Panc1 (cell line): ENCODE measurements around the gene SMNDC1. TPM values are rescaled to one million over a fixed set of nuclear protein-coding genes. Genes with fewer than 3 reads are reported as not detected.

Source experiments
- ATAC-seq: fragments of 200-7000 bp; cut with Tn5 transposase; 2 replicates; pipeline ENCODE4 v1.9.1; 2020; ENCODE audit warnings: mild to moderate bottlenecking, moderate library complexity
- BruUV-seq: library from RNA; stranded (reverse); fragments of 400-500 nt; replicated peaks from 2 replicates; lab custom pipeline; 2021; lab: Mats Ljungman, UMichigan
- CTCF ChIA-PET: fragments of 300-600 bp; sonication (Branson Sonifier 250); formaldehyde crosslinking; loops from one replicate; lab custom pipeline; 2022; ENCODE audit warnings: antibody characterized with exemption; lab: Charles Lee
- POLR2A ChIA-PET: fragments of 300-600 bp; sonication (Branson Sonifier 250); formaldehyde crosslinking; loops from one replicate; lab custom pipeline; 2022; ENCODE audit warnings: antibody characterized with exemption; lab: Charles Lee
- DNase-seq: peaks from one replicate; pipeline ENCODE4 v3.0.0-alpha.2; 2010; ENCODE audit warnings: low read depth, low spot score
- H3K27ac ChIP-seq: 2 replicates; pipeline ENCODE4 v1.5.1; 2011; ENCODE audit warnings: mild to moderate bottlenecking, low read length, inconsistent platforms
- H3K27me3 ChIP-seq: fragments of 200-500 bp; sonication (Bioruptor generic); 2 replicates; pipeline ENCODE4 v1.6.0; 2014; ENCODE audit warnings: low read length, inconsistent platforms; ENCODE audit not compliant: control insufficient read depth, insufficient read depth
- H3K36me3 ChIP-seq: fragments of 200-500 bp; sonication (Bioruptor generic); 2 replicates; pipeline ENCODE4 v1.5.1; 2014; ENCODE audit warnings: inconsistent platforms, mild to moderate bottlenecking, low read length, moderate library complexity; ENCODE audit not compliant: control insufficient read depth, insufficient read depth
- H3K4me1 ChIP-seq: 2 replicates; pipeline ENCODE4 v1.5.1; 2011; ENCODE audit warnings: inconsistent platforms, mild to moderate bottlenecking, low read length, moderate library complexity; ENCODE audit not compliant: control insufficient read depth, insufficient read depth
- H3K4me3 ChIP-seq, 2 experiments: 2 replicates each; pipeline ENCODE4 v1.5.1; 2011 to 2012; ENCODE audit warnings: low read depth in 2 of 2, low read length in 2 of 2, mild to moderate bottlenecking in 2 of 2, inconsistent platforms in 1 of 2, moderate library complexity in 1 of 2
- H3K9me3 ChIP-seq: fragments of 200-500 bp; sonication (Bioruptor generic); 2 replicates; pipeline ENCODE4 v1.5.1; 2014; ENCODE audit warnings: low read depth, mild to moderate bottlenecking, inconsistent platforms, low read length, moderate library complexity; ENCODE audit not compliant: control insufficient read depth, insufficient read depth
- CTCF ChIP-seq: fragments of 450-650 bp; IDR thresholded peaks from 2 replicates; pipeline ENCODE4 v1.5.1; 2017; ENCODE audit warnings: mild to moderate bottlenecking
- POLR2AphosphoS5 ChIP-seq: IDR thresholded peaks from 2 replicates; pipeline ENCODE4 v1.6.1; 2012; ENCODE audit warnings: mild to moderate bottlenecking, low read depth, low read length, moderate library complexity
- REST ChIP-seq, 2 experiments: IDR thresholded peaks; 2 replicates each; pipeline ENCODE4 v1.6.1; 2011 to 2012; ENCODE audit warnings: low read depth in 2 of 2, control low read depth in 1 of 2, low read length in 1 of 2, mild to moderate bottlenecking in 1 of 2, moderate library complexity in 1 of 2; ENCODE audit not compliant: insufficient read depth in 1 of 2
- SIN3A ChIP-seq: IDR thresholded peaks from 2 replicates; pipeline ENCODE4 v1.6.1; 2012; ENCODE audit warnings: low read depth, mild to moderate bottlenecking, low read length, moderate library complexity, borderline replicate concordance; ENCODE audit not compliant: insufficient read depth
- TCF7L2 ChIP-seq: IDR thresholded peaks from 2 replicates; pipeline ENCODE4 v1.6.1; 2011; ENCODE audit warnings: mild to moderate bottlenecking, low read depth, low read length, inconsistent platforms
- in situ Hi-C: cut with HindIII; loops from 2 replicates; pipeline ENCODE4 v1.10.0; 2016; ENCODE audit warnings: low sequenced_read_pairs, low pct_unique_long_range_greater_than_20kb
- intact Hi-C: fragments of 100-400 bp; cut with micrococcal nuclease; formaldehyde crosslinking; loops from one replicate; pipeline ENCODE4 v1.10.0; 2022; ENCODE audit not compliant: unreplicated experiment
- total RNA-seq: library from RNA; stranded (reverse); gene quantifications from one replicate; pipeline ENCODE4 v1.2.1, GENCODE V29; 2021; ENCODE audit not compliant: unreplicated experiment

The SMNDC1 gene
- total RNA-seq, 1 experiment from 2014 or later: 62.2 TPM

- Histone ChIP-seq H3K4me1 (peaks cover 11% of the 10 kb centered on the region; the same call in 1 of the 2 replicates), H3K27ac (no peak overlapping the region), H3K27me3 (no peaks in the 10 kb centered on the region), H3K36me3 (no peaks in the 10 kb centered on the region), H3K4me3 (no peak overlapping the region), H3K9me3 (no peaks in the 10 kb centered on the region)
- ChIA-PET CTCF (no interaction called here), POLR2A (no interaction called here)
- in situ Hi-C loops (no loop called here), intact Hi-C loops (no loop called here)
- TF ChIP-seq TCF7L2 (no peak), REST (IDR thresholded peaks at IDR 0.05; ENCODE audit: insufficient read depth in 1 of 2, low read depth in 2 of 2, low read length in 1 of 2) (no peak)
- ATAC-seq (no peak), DNase-seq (no peak)
- BruUV-seq: no TSS peak
Measured at GRCh38 chr10:110349386-110349785, 44.7 kb upstream of the SMNDC1 start.

- ATAC-seq (no peak), DNase-seq (no peak)
- Histone ChIP-seq H3K4me3 (no peak overlapping the region), H3K27ac (no peak overlapping the region), H3K27me3 (no peaks in the 10 kb centered on the region), H3K4me1 (peaks cover 5% of the 10 kb centered on the region; the same call in 1 of the 2 replicates), H3K36me3 (no peaks in the 10 kb centered on the region), H3K9me3 (no peaks in the 10 kb centered on the region)
- BruUV-seq: no TSS peak
- intact Hi-C loops (no loop called here), in situ Hi-C loops (no loop called here)
- CTCF ChIA-PET: no interaction called here
- POLR2A ChIA-PET: no interaction called here
- TF ChIP-seq POLR2AphosphoS5 (no peak), SIN3A (no peak), CTCF (no peak), REST (IDR thresholded peaks at IDR 0.05; ENCODE audit: insufficient read depth in 1 of 2, low read depth in 2 of 2, low read length in 1 of 2) (no peak), TCF7L2 (no peak)
Measured at GRCh38 chr10:110348336-110348735, 43.6 kb upstream of the SMNDC1 start.
